Loucy (cell line): ENCODE measurements around the gene FBXL14.

Experiments used
- H2AFZ ChIP-seq: fragments of 200-600 bp; sonication (generic); 2 replicates; pipeline ENCODE4 v1.6.0; 2016; ENCODE audit warnings: antibody characterized with exemption, mild to moderate bottlenecking, low read length, moderate library complexity
- H3F3A ChIP-seq: fragments of 200-600 bp; 2 replicates; pipeline ENCODE4 v1.6.0; 2016; ENCODE audit warnings: antibody characterized with exemption, low read depth, mild to moderate bottlenecking
- H3K27me3 ChIP-seq: fragments of 200-600 bp; sonication (generic); 2 replicates; pipeline ENCODE4 v1.6.1; 2014; ENCODE audit warnings: low read length, mild to moderate bottlenecking; ENCODE audit not compliant: insufficient read depth, poor library complexity, severe bottlenecking
- H3K36me3 ChIP-seq: fragments of 200-600 bp; sonication (generic); 2 replicates; pipeline ENCODE4 v1.6.1; 2016; ENCODE audit warnings: low read length; ENCODE audit not compliant: insufficient read depth
- H3K4me1 ChIP-seq: fragments of 200-600 bp; sonication (generic); 2 replicates; pipeline ENCODE4 v1.5.1; 2014; ENCODE audit warnings: low read length, mild to moderate bottlenecking; ENCODE audit not compliant: insufficient read depth, poor library complexity, severe bottlenecking
- H3K4me2 ChIP-seq: fragments of 200-600 bp; sonication (generic); 2 replicates; pipeline ENCODE4 v1.6.0; 2014; ENCODE audit warnings: antibody characterized with exemption, low read length, low read depth, mild to moderate bottlenecking; ENCODE audit not compliant: poor library complexity, severe bottlenecking
- H3K4me3 ChIP-seq: fragments of 200-600 bp; sonication (generic); 2 replicates; pipeline ENCODE4 v1.5.1; 2014; ENCODE audit warnings: low read length, mild to moderate bottlenecking, mixed read lengths; ENCODE audit not compliant: poor library complexity, severe bottlenecking
- H3K79me2 ChIP-seq: fragments of 200-600 bp; sonication (generic); 2 replicates; pipeline ENCODE4 v1.6.1; 2014; ENCODE audit warnings: low read length; ENCODE audit not compliant: insufficient read depth
- H3K9ac ChIP-seq: fragments of 200-600 bp; sonication (generic); 2 replicates; pipeline ENCODE4 v1.6.0; 2014; ENCODE audit warnings: mild to moderate bottlenecking, low read depth, low read length, moderate library complexity; ENCODE audit not compliant: poor library complexity, severe bottlenecking
- H3K9me2 ChIP-seq: fragments of 200-600 bp; sonication (generic); replicated peaks from 2 replicates; pipeline ENCODE4 v1.6.1; 2016; ENCODE audit warnings: low read depth, low read length, mixed read lengths
- H3K9me3 ChIP-seq: fragments of 200-600 bp; sonication (generic); 2 replicates; pipeline ENCODE4 v1.6.1; 2014; ENCODE audit warnings: mild to moderate bottlenecking, antibody characterized with exemption, low read length, low read depth; ENCODE audit not compliant: insufficient read depth
- H4K20me1 ChIP-seq: fragments of 200-600 bp; sonication (generic); 2 replicates; pipeline ENCODE4 v1.6.0; 2014; ENCODE audit warnings: antibody characterized with exemption, low read length, mild to moderate bottlenecking; ENCODE audit not compliant: insufficient read depth, poor library complexity, severe bottlenecking
- EZH2phosphoT487 ChIP-seq: fragments of 200-600 bp; IDR thresholded peaks from 2 replicates; pipeline ENCODE4 v1.6.1; 2018; ENCODE audit warnings: antibody characterized with exemption, mild to moderate bottlenecking, moderate library complexity, borderline replicate concordance
- TF ChIP-seq, protein P1 (sequence below): fragments of 200-600 bp; sonication (generic); conservative IDR thresholded peaks from 2 replicates; pipeline ENCODE4 v1.5.1; 2014; ENCODE audit warnings: mild to moderate bottlenecking, antibody characterized with exemption, low read length

The FBXL14 gene

DNA sequence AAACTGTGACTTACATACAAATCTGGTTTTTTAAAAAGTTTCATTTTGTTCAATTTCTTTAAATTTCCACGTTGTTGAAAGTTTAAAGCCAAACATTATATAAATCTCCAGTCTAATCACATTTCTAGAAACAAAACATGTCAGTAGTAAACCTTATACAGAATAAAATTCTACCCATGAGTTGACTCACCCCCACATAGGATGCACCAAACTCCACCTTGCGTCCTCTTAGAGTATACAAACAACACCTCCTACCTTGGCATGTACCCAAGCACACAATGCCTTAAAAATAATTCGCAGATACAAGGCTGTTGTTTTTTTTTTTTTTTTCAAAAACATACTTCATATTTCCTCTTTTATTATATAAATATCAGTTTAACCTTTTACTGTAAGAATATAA, 3.3 kb downstream of the FBXL14 start:
- H3K36me3 ChIP-seq = peaks cover 5% of the 10 kb centered on the region; the same call in 1 of the 2 replicates
- H3K4me1 ChIP-seq = peaks cover 65% of the 10 kb centered on the region
- H3K9ac ChIP-seq = peak overlapping the region; percentile 68
- TF ChIP-seq, protein P1, sequence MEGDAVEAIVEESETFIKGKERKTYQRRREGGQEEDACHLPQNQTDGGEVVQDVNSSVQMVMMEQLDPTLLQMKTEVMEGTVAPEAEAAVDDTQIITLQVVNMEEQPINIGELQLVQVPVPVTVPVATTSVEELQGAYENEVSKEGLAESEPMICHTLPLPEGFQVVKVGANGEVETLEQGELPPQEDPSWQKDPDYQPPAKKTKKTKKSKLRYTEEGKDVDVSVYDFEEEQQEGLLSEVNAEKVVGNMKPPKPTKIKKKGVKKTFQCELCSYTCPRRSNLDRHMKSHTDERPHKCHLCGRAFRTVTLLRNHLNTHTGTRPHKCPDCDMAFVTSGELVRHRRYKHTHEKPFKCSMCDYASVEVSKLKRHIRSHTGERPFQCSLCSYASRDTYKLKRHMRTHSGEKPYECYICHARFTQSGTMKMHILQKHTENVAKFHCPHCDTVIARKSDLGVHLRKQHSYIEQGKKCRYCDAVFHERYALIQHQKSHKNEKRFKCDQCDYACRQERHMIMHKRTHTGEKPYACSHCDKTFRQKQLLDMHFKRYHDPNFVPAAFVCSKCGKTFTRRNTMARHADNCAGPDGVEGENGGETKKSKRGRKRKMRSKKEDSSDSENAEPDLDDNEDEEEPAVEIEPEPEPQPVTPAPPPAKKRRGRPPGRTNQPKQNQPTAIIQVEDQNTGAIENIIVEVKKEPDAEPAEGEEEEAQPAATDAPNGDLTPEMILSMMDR = peak; percentile 14; the same call in 1 of the 2 replicates
- no peak for TF ChIP-seq EZH2phosphoT487
- H3K9me2 ChIP-seq = no peaks in the 10 kb centered on the region
- peaks cover 60% of the 10 kb centered on the region for H3K79me2 ChIP-seq
- no peaks in the 10 kb centered on the region for H3K27me3 ChIP-seq
- peaks cover 63% of the 10 kb centered on the region for H4K20me1 ChIP-seq
- H2AFZ ChIP-seq = no peak overlapping the region
- peak overlapping the region; percentile 99 for H3K4me2 ChIP-seq
- peak overlapping the region; percentile 82 for H3K4me3 ChIP-seq
- H3K9me3 ChIP-seq = no peaks in the 10 kb centered on the region
- H3F3A ChIP-seq = no peaks in the 10 kb centered on the region

DNA sequence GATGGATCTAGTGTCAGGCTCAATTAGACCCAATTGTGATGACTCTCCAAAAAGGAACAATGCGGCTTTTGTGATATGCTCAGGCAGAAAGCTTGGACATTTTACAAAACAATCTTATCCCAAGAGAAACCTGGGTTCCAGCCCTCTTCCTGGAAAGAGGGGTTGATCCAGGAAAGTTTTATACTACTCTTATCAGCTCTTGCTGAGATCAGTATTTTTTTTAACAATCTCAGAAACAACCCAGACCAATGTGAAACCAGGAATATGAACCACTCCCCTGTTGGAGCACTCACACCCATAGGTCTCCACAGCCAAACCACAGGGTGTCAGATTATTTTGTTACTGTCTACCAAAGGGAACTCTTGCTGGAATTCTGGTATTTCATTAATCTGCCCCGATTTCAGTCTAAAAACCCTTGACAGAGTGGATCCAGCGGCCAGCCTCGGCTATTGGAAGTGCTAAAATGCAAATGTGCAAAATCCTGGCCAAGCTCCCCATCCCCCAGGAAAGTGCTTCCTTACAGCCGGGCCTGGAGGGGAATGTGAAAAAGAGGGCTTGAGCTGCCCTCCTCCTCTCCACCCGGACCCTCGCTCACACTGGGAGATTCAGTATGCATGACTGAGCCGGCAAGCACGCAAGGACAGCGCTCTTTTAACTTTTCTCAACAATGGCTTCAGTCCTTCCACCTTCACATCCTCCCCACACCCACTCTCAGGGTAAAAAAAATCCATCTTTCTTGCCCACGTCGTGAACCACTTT, 4.0 kb downstream of the FBXL14 start:
- TF ChIP-seq EZH2phosphoT487 = no peak
- TF ChIP-seq, protein P1 = no peak
- peak overlapping the region; percentile 99 for H3K4me2 ChIP-seq
- H3K4me1 ChIP-seq = peaks cover 59% of the 10 kb centered on the region
- H3F3A ChIP-seq = no peaks in the 10 kb centered on the region
- no peak overlapping the region for H2AFZ ChIP-seq
- H3K9me3 ChIP-seq = no peaks in the 10 kb centered on the region
- no peaks in the 10 kb centered on the region for H3K9me2 ChIP-seq
- H3K4me3 ChIP-seq = peak overlapping the region; percentile 82
- H4K20me1 ChIP-seq = peaks cover 66% of the 10 kb centered on the region
- peaks cover 60% of the 10 kb centered on the region for H3K79me2 ChIP-seq
- H3K36me3 ChIP-seq = peaks cover 5% of the 10 kb centered on the region; the same call in 1 of the 2 replicates
- no peaks in the 10 kb centered on the region for H3K27me3 ChIP-seq
- peak overlapping the region; percentile 68 for H3K9ac ChIP-seq

DNA sequence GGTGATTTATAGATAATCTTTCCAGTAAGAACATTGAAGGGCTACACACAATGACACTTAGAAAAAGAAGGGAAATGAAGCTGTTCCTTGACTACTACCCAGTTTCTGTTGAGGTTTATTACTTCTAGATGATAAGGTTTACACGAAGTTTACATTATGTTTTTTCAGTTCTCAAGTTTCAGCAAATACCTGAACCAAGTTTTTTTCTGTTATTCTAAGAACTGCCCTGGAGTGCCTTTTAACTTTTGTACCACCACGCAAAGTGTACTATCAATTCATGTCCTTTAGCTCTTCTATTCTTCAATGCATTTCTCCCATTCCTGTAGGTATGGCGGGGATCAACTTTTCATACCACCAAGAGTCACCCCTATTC, 5.8 kb downstream of the FBXL14 start:
- Histone ChIP-seq H3K9ac (no peak overlapping the region), H3K9me3 (no peaks in the 10 kb centered on the region), H3K4me1 (peaks cover 53% of the 10 kb centered on the region), H3K79me2 (peaks cover 56% of the 10 kb centered on the region), H3K27me3 (no peaks in the 10 kb centered on the region), H3K36me3 (peaks cover 5% of the 10 kb centered on the region; the same call in 1 of the 2 replicates), H3F3A (no peaks in the 10 kb centered on the region), H2AFZ (no peak overlapping the region), H3K9me2 (no peaks in the 10 kb centered on the region), H3K4me3 (peak overlapping the region; percentile 37), H3K4me2 (peak overlapping the region; percentile 72), H4K20me1 (peaks cover 63% of the 10 kb centered on the region)
- TF ChIP-seq, protein P1 = no peak
